Measurements from ENCODE around the gene FARSB. TPM values are rescaled to one million over a fixed set of nuclear protein-coding genes. Genes with fewer than 3 reads are reported as not detected.

Gene FARSB
- total and polyA plus RNA-seq, 2 experiments from 2014 or later, result 16.8 to 40.3 TPM

- Histone ChIP-seq H3K9ac (no peak overlapping the region), H3K9me2 (ENCODE audit: insufficient read depth) (no peaks in the 10 kb centered on the region), H3K4me3 (no peak overlapping the region), H3K27ac (no peak overlapping the region), H3K4me2 (ENCODE audit: unreplicated experiment) (no peak overlapping the region), H3K4me1 (ENCODE audit: insufficient read depth) (no peaks in the 10 kb centered on the region), H3K9me3 (ENCODE audit: low read depth) (no peaks in the 10 kb centered on the region), H3K36me3 (ENCODE audit: low read depth) (no peaks in the 10 kb centered on the region), H3F3A (ENCODE audit: insufficient read depth) (no peaks in the 10 kb centered on the region), H2AFZ (no peak overlapping the region), H3K27me3 (replicated peaks; ENCODE audit: insufficient read depth) (peaks cover 6% of the 10 kb centered on the region; the same call in 1 of the 2 replicates), H3K79me2 (ENCODE audit: insufficient read depth) (no peaks in the 10 kb centered on the region), H4K20me1 (ENCODE audit: insufficient read depth) (no peaks in the 10 kb centered on the region)
- WGBS, 2 experiments (ENCODE audit: low coverage in 1 of 2, low lambda C conversion rate in 2 of 2, missing lambda C conversion rate in 2 of 2), result 23 to 28% methylated on average over 5 of the region's 5 CpGs
- TF ChIP-seq EZH2 (IDR thresholded peaks at IDR 0.05; ENCODE audit: insufficient read depth, poor library complexity, severe bottlenecking) (no peak), EZH2phosphoT487 (IDR thresholded peaks at IDR 0.05; ENCODE audit: insufficient read depth, low read depth) (no peak)
- in situ Hi-C loops (cut with MboI), result no loop called here
- no peak for DNase-seq
These were observed 123.6 kb downstream of the FARSB start for GRCh38 chr2:222532315-222532714.

- no peak for TF ChIP-seq EZH2phosphoT487 (IDR thresholded peaks at IDR 0.05; ENCODE audit: insufficient read depth, low read depth)
- TF ChIP-seq EZH2 (IDR thresholded peaks at IDR 0.05; ENCODE audit: insufficient read depth, poor library complexity, severe bottlenecking), result no peak
- DNase-seq, result no peak
- in situ Hi-C loops (cut with MboI), result no loop called here
- Histone ChIP-seq H3K79me2 (ENCODE audit: insufficient read depth) (no peaks in the 10 kb centered on the region), H3K27me3 (replicated peaks; ENCODE audit: insufficient read depth) (no peaks in the 10 kb centered on the region), H3F3A (ENCODE audit: insufficient read depth) (no peaks in the 10 kb centered on the region), H3K9me3 (ENCODE audit: low read depth) (no peaks in the 10 kb centered on the region), H2AFZ (no peak overlapping the region), H3K9ac (no peak overlapping the region), H3K27ac (no peak overlapping the region), H3K36me3 (ENCODE audit: low read depth) (no peaks in the 10 kb centered on the region), H4K20me1 (ENCODE audit: insufficient read depth) (no peaks in the 10 kb centered on the region), H3K4me2 (ENCODE audit: unreplicated experiment) (no peak overlapping the region), H3K4me3 (no peak overlapping the region), H3K4me1 (ENCODE audit: insufficient read depth) (no peaks in the 10 kb centered on the region), H3K9me2 (ENCODE audit: insufficient read depth) (no peaks in the 10 kb centered on the region)
- WGBS, 2 experiments (ENCODE audit: low coverage in 1 of 2, low lambda C conversion rate in 2 of 2, missing lambda C conversion rate in 2 of 2), result 40 to 46% methylated on average over 7 of the region's 7 CpGs
These were observed 129.2 kb downstream of the FARSB start for GRCh38 chr2:222526480-222527277.

- Histone ChIP-seq H3K4me3 (no peak overlapping the region), H2AFZ (no peak overlapping the region), H3K9me3 (ENCODE audit: low read depth) (no peaks in the 10 kb centered on the region), H3K9me2 (ENCODE audit: insufficient read depth) (no peaks in the 10 kb centered on the region), H3K4me1 (ENCODE audit: insufficient read depth) (no peaks in the 10 kb centered on the region), H4K20me1 (ENCODE audit: insufficient read depth) (no peaks in the 10 kb centered on the region), H3K27ac (no peak overlapping the region), H3F3A (ENCODE audit: insufficient read depth) (no peaks in the 10 kb centered on the region), H3K4me2 (ENCODE audit: unreplicated experiment) (no peak overlapping the region), H3K9ac (no peak overlapping the region), H3K36me3 (ENCODE audit: low read depth) (no peaks in the 10 kb centered on the region), H3K27me3 (replicated peaks; ENCODE audit: insufficient read depth) (no peaks in the 10 kb centered on the region), H3K79me2 (ENCODE audit: insufficient read depth) (no peaks in the 10 kb centered on the region)
- in situ Hi-C loops (cut with MboI), result no loop called here
- DNase-seq, result no peak
- 41 to 51% methylated on average over 5 of the region's 5 CpGs for WGBS, 2 experiments (ENCODE audit: low coverage in 1 of 2, low lambda C conversion rate in 2 of 2, missing lambda C conversion rate in 2 of 2)
- TF ChIP-seq EZH2 (IDR thresholded peaks at IDR 0.05; ENCODE audit: insufficient read depth, poor library complexity, severe bottlenecking), result no peak
- TF ChIP-seq EZH2phosphoT487 (IDR thresholded peaks at IDR 0.05; ENCODE audit: insufficient read depth, low read depth), result no peak
These were observed 130.1 kb downstream of the FARSB start for GRCh38 chr2:222525811-222526210.

- in situ Hi-C loops (cut with MboI), result no loop called here
These were observed 131.9 kb downstream of the FARSB start for GRCh38 chr2:222523783-222524544.

More at GRCh38 chr2:222523783-222524544, 131.9 kb downstream of the FARSB start:
- Histone ChIP-seq H4K20me1 (ENCODE audit: insufficient read depth) (no peaks in the 10 kb centered on the region), H3K27me3 (replicated peaks; ENCODE audit: insufficient read depth) (no peaks in the 10 kb centered on the region), H3K4me2 (ENCODE audit: unreplicated experiment) (no peak overlapping the region), H3K79me2 (ENCODE audit: insufficient read depth) (no peaks in the 10 kb centered on the region), H3K4me1 (ENCODE audit: insufficient read depth) (no peaks in the 10 kb centered on the region), H3F3A (ENCODE audit: insufficient read depth) (peaks cover 6% of the 10 kb centered on the region; the same call in 1 of the 2 replicates), H2AFZ (no peak overlapping the region), H3K36me3 (ENCODE audit: low read depth) (no peaks in the 10 kb centered on the region), H3K4me3 (no peak overlapping the region), H3K9me2 (ENCODE audit: insufficient read depth) (no peaks in the 10 kb centered on the region), H3K27ac (no peak overlapping the region), H3K9me3 (ENCODE audit: low read depth) (no peaks in the 10 kb centered on the region), H3K9ac (no peak overlapping the region)
- TF ChIP-seq EZH2phosphoT487 (IDR thresholded peaks at IDR 0.05; ENCODE audit: insufficient read depth, low read depth) (no peak), EZH2 (IDR thresholded peaks at IDR 0.05; ENCODE audit: insufficient read depth, poor library complexity, severe bottlenecking) (no peak)
- peak; percentile 3 for DNase-seq
- WGBS, 2 experiments (ENCODE audit: low coverage in 1 of 2, low lambda C conversion rate in 2 of 2, missing lambda C conversion rate in 2 of 2), result 62 to 67% methylated on average over 4 of the region's 4 CpGs
